HepG2 (cell line): Measurements from ENCODE around the gene TMEM145. TPM values are rescaled to one million over a fixed set of nuclear protein-coding genes. Genes with fewer than 3 reads are reported as not detected.

Experiments used
- ATAC-seq: fragments of 200-7000 bp; cut with Tn5 transposase; 3 replicates; pipeline ENCODE4 v1.9.1; 2020; ENCODE audit warnings: mild to moderate bottlenecking, moderate library complexity
- BruUV-seq: library from RNA; stranded (reverse); fragments of 400-500 nt; replicated peaks from 2 replicates; lab custom pipeline; 2021; lab: Mats Ljungman, UMichigan
- CTCF ChIA-PET: fragments of 300-600 bp; formaldehyde crosslinking; extraction: SDS; loops from one replicate; lab custom pipeline; 2021; ENCODE audit warnings: low total read pairs, inconsistent platforms, low intra/inter-chr PET ratio; lab: Yijun Ruan, JAX
- POLR2A ChIA-PET: fragments of 350-600 bp; sonication (Branson Sonifier 250); formaldehyde crosslinking; loops from one replicate; lab custom pipeline; 2020; ENCODE audit warnings: antibody characterized with exemption, inconsistent platforms; lab: Yijun Ruan, JAX
- DNase-seq: peaks from one replicate; pipeline ENCODE4 v3.0.0-alpha.2; 2015; ENCODE audit warnings: low spot score
- FAIRE-seq: peaks from 3 replicates; lab custom pipeline; 2011; peaks lifted over from hg19 to GRCh38; lab: Jason Lieb, UNC
- H2AFZ ChIP-seq: one replicate; pipeline ENCODE4 v1.6.1; 2011; ENCODE audit warnings: low read length, inconsistent platforms
- H3K27ac ChIP-seq: fragments of 300-600 bp; 3 replicates; pipeline ENCODE4 v1.8.0; 2011; ENCODE audit warnings: mixed run types, mild to moderate bottlenecking, mixed read lengths, low read length, inconsistent platforms; ENCODE audit not compliant: insufficient read depth; ENCODE audit errors: extremely low read length
- H3K27me3 ChIP-seq, 2 experiments: fragments of 200-600 bp in 1 of 2; 2 replicates in 1 of 2; 3 replicates in 1 of 2; pipeline versions ENCODE4 v1.6.0 to v1.8.0; 2011; ENCODE audit warnings: low read length in 2 of 2, mild to moderate bottlenecking in 2 of 2, moderate library complexity in 2 of 2, inconsistent platforms in 1 of 2; ENCODE audit not compliant: insufficient read depth in 2 of 2, control insufficient read depth in 1 of 2
- H3K36me3 ChIP-seq, 2 experiments: fragments of 200-600 bp in 1 of 2; replicated peaks in 1 of 2; 2 replicates in 1 of 2; 3 replicates in 1 of 2; pipeline versions ENCODE4 v1.5.1 to v1.8.0; 2011; ENCODE audit warnings: low read length in 2 of 2, inconsistent platforms in 1 of 2; ENCODE audit not compliant: insufficient read depth in 2 of 2, control insufficient read depth in 1 of 2
- H3K4me1 ChIP-seq: 2 replicates; pipeline ENCODE4 v1.5.1; 2012; ENCODE audit warnings: low read length, inconsistent platforms; ENCODE audit not compliant: insufficient read depth
- H3K4me2 ChIP-seq: 2 replicates; pipeline ENCODE4 v1.6.0; 2011; ENCODE audit warnings: low read depth, low read length, inconsistent platforms
- H3K4me3 ChIP-seq, 3 experiments: fragments of 200-600 bp in 1 of 3; sonication (generic), shearing (Covaris generic) in 1 of 3; replicated peaks in 1 of 3; 2 replicates each; pipeline ENCODE4 v1.5.1; 2011 to 2016; ENCODE audit warnings: low read length in 3 of 3, inconsistent platforms in 2 of 3, low read depth in 2 of 3, mild to moderate bottlenecking in 2 of 3, control low read depth in 1 of 3, mixed read lengths in 1 of 3; ENCODE audit not compliant: insufficient read depth in 1 of 3
- H3K79me2 ChIP-seq: one replicate; pipeline ENCODE4 v1.6.1; 2011; ENCODE audit warnings: low read length, inconsistent platforms; ENCODE audit not compliant: insufficient read depth
- H3K9ac ChIP-seq: 2 replicates; pipeline ENCODE4 v1.6.0; 2011; ENCODE audit warnings: mild to moderate bottlenecking, low read depth, low read length, inconsistent platforms; ENCODE audit not compliant: insufficient read depth
- H3K9me3 ChIP-seq: 2 replicates; pipeline ENCODE4 v1.5.1; 2012; ENCODE audit warnings: mild to moderate bottlenecking, low read length
- H4K20me1 ChIP-seq: 2 replicates; pipeline ENCODE4 v1.6.0; 2011; ENCODE audit warnings: inconsistent platforms, mild to moderate bottlenecking, low read length, moderate library complexity; ENCODE audit not compliant: insufficient read depth
- NCOA1 ChIP-seq: sonication (generic); formaldehyde crosslinking; IDR thresholded peaks from 2 replicates; pipeline ENCODE4 v1.9.0; 2021; ENCODE audit warnings: missing genetic modification reagents
- REPIN1 ChIP-seq: sonication (generic); formaldehyde crosslinking; IDR thresholded peaks from 2 replicates; pipeline ENCODE4 v1.8.0; 2022; ENCODE audit warnings: missing genetic modification reagents, low read depth, mild to moderate bottlenecking, borderline replicate concordance
- STAG1 ChIP-seq: sonication (generic); formaldehyde crosslinking; IDR thresholded peaks from 2 replicates; pipeline ENCODE4 v1.4.0; 2020; ENCODE audit warnings: missing genetic modification reagents
- ZFX ChIP-seq: sonication (generic); formaldehyde crosslinking; IDR thresholded peaks from 2 replicates; pipeline ENCODE4 v1.4.0; 2020; ENCODE audit warnings: mild to moderate bottlenecking, low read depth, missing genetic modification reagents, moderate library complexity
- WGBS: methylation state at CpG from one replicate; pipeline ENCODE4 v1.1.6; 2017; ENCODE audit warnings: low lambda C conversion rate; 5-methylcytosine and 5-hydroxymethylcytosine counted together
- in situ Hi-C: cut with HindIII; loops from 2 replicates; pipeline ENCODE4 v1.10.0; 2017; ENCODE audit warnings: low pct_unique_long_range_greater_than_20kb; ENCODE audit not compliant: extremely low pct_ligation_motif_present
- intact Hi-C: fragments of 100-400 bp; cut with micrococcal nuclease; formaldehyde crosslinking; loops from one replicate; pipeline ENCODE4 v1.10.0; 2022; ENCODE audit not compliant: unreplicated experiment
- polyA plus RNA-seq, 8 experiments: library from polyadenylated mRNA; depleted of rRNA in 3 of 8; stranded (reverse) in 7 of 8; unstranded in 1 of 8; fragments of >200 nt; fragmentation: Illumina TruSeq in 4 of 8; extraction: Trizol in 4 of 8; gene quantifications; 2 replicates each; pipeline versions ENCODE4 v1.2.1 to v1.2.3, GENCODE V29; 2011 to 2016; ENCODE audit warnings: low read depth in 4 of 8, missing spikeins in 1 of 8, mixed read lengths in 1 of 8; ENCODE audit not compliant: insufficient read depth in 1 of 8
- total RNA-seq, 5 experiments: library from RNA; depleted of rRNA; stranded (reverse); fragments of >200 nt; fragmentation: Illumina TruSeq; extraction: Trizol; gene quantifications; 2 replicates each; pipeline ENCODE4 v1.2.3, GENCODE V29; 2016; ENCODE audit warnings: low read depth in 1 of 5
- TF ChIP-seq, protein P1 (sequence below): sonication (generic); formaldehyde crosslinking; IDR thresholded peaks from 2 replicates; pipeline ENCODE4 v1.9.0; 2022; ENCODE audit warnings: missing genetic modification reagents, mild to moderate bottlenecking, borderline replicate concordance
- TF ChIP-seq, protein P2 (sequence below): sonication (generic); formaldehyde crosslinking; IDR thresholded peaks from 2 replicates; pipeline ENCODE4 v1.5.0; 2020; ENCODE audit warnings: mild to moderate bottlenecking, missing genetic modification reagents, moderate library complexity

The TMEM145 gene
- total and polyA plus RNA-seq, 2 of the 13 experiments (the other 11 are each of a cell fraction or from before 2014, with no cell fraction given), result 0.07 to 5.1 TPM

- Histone ChIP-seq H3K4me1 (peaks cover 19% of the 10 kb centered on the region), H3K4me2 (no peak overlapping the region), H4K20me1 (no peaks in the 10 kb centered on the region), H2AFZ (no peak overlapping the region), H3K27ac (no peak overlapping the region), H3K36me3 (no peaks in the 10 kb centered on the region), H3K9me3 (no peaks in the 10 kb centered on the region), H3K4me3 (no peak overlapping the region), H3K79me2 (no peaks in the 10 kb centered on the region), H3K27me3 (peaks cover 0 to 7% of the 10 kb centered on the region in 2 experiments; a peak in 3 of 5 replicates), H3K9ac (no peak overlapping the region)
- in situ Hi-C loops, result no loop called here
- ATAC-seq, result no peak
- WGBS, result 49% methylated on average over 5 of the region's 14 CpGs
- POLR2A ChIA-PET, result no interaction called here
- CTCF ChIA-PET, result no interaction called here
- TF ChIP-seq, protein P1, sequence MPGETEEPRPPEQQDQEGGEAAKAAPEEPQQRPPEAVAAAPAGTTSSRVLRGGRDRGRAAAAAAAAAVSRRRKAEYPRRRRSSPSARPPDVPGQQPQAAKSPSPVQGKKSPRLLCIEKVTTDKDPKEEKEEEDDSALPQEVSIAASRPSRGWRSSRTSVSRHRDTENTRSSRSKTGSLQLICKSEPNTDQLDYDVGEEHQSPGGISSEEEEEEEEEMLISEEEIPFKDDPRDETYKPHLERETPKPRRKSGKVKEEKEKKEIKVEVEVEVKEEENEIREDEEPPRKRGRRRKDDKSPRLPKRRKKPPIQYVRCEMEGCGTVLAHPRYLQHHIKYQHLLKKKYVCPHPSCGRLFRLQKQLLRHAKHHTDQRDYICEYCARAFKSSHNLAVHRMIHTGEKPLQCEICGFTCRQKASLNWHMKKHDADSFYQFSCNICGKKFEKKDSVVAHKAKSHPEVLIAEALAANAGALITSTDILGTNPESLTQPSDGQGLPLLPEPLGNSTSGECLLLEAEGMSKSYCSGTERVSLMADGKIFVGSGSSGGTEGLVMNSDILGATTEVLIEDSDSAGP (CRISPR knock-in tag), result peak; percentile 17; the same call in 1 of the 2 replicates
- no peak for TF ChIP-seq REPIN1 (CRISPR knock-in tag)
- intact Hi-C loops, result no loop called here
- no peak for DNase-seq
- no TSS peak for BruUV-seq
- no peak for FAIRE-seq
Measured at GRCh38 chr19:42309686-42310085, 3.4 kb upstream of the TMEM145 start.

- DNase-seq (no peak), FAIRE-seq (no peak), ATAC-seq (peak; percentile 65)
- H3K79me2 ChIP-seq, result no peaks in the 10 kb centered on the region
- no TSS peak for BruUV-seq
- H3K36me3 ChIP-seq, result no peaks in the 10 kb centered on the region
- H3K4me2 ChIP-seq, result no peak overlapping the region
- H3K27ac ChIP-seq, result no peak overlapping the region
- in situ Hi-C loops (no loop called here), intact Hi-C loops (no loop called here)
- 0% methylated on average over 1 of the region's 2 CpGs for WGBS
- H3K9ac ChIP-seq, result no peak overlapping the region
- H3K4me1 ChIP-seq, result peaks cover 25% of the 10 kb centered on the region
- POLR2A ChIA-PET, result no interaction called here
- peak; percentile 23; the same call in 1 of the 2 replicates for TF ChIP-seq ZFX
- no peak for TF ChIP-seq NCOA1 (CRISPR knock-in tag)
- peak; percentile 30; the same call in 1 of the 2 replicates for TF ChIP-seq STAG1 (CRISPR knock-in tag)
- TF ChIP-seq, protein P2, sequence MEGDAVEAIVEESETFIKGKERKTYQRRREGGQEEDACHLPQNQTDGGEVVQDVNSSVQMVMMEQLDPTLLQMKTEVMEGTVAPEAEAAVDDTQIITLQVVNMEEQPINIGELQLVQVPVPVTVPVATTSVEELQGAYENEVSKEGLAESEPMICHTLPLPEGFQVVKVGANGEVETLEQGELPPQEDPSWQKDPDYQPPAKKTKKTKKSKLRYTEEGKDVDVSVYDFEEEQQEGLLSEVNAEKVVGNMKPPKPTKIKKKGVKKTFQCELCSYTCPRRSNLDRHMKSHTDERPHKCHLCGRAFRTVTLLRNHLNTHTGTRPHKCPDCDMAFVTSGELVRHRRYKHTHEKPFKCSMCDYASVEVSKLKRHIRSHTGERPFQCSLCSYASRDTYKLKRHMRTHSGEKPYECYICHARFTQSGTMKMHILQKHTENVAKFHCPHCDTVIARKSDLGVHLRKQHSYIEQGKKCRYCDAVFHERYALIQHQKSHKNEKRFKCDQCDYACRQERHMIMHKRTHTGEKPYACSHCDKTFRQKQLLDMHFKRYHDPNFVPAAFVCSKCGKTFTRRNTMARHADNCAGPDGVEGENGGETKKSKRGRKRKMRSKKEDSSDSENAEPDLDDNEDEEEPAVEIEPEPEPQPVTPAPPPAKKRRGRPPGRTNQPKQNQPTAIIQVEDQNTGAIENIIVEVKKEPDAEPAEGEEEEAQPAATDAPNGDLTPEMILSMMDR (CRISPR knock-in tag), result peak; percentile 51
- H3K9me3 ChIP-seq, result no peaks in the 10 kb centered on the region
- H2AFZ ChIP-seq, result no peak overlapping the region
- no peaks in the 10 kb centered on the region for H4K20me1 ChIP-seq
- H3K4me3 ChIP-seq, result no peak overlapping the region
- CTCF ChIA-PET, result no interaction called here
- H3K27me3 ChIP-seq, result peaks cover 0 to 10% of the 10 kb centered on the region in 2 experiments; a peak in 3 of 5 replicates
Measured at GRCh38 chr19:42311657-42312056, 1.5 kb upstream of the TMEM145 start.
